K562 (cell line): ENCODE results near the gene CWC22. TPM values are rescaled to one million over a fixed set of nuclear protein-coding genes. Genes with fewer than 3 reads are reported as not detected.

ENCODE experiments used
- ATAC-seq: fragments of 200-7000 bp; cut with Tn5 transposase; 3 replicates; pipeline ENCODE4 v1.9.1; 2020; ENCODE audit warnings: moderate library complexity
- BruUV-seq: library from RNA; stranded (reverse); fragments of 400-500 nt; replicated peaks from 2 replicates; lab custom pipeline; 2021; lab: Mats Ljungman, UMichigan
- CTCF ChIA-PET: fragments of 300-600 bp; formaldehyde crosslinking; extraction: SDS; loops from one replicate; lab custom pipeline; 2021; ENCODE audit warnings: low intra/inter-chr PET ratio; lab: Yijun Ruan, JAX
- POLR2A ChIA-PET: fragments of 300-600, 350-650 bp; sonication (Branson Sonifier 250); formaldehyde crosslinking; extraction: SDS; loops from one replicate; lab custom pipeline; 2021; ENCODE audit warnings: antibody characterized with exemption, inconsistent platforms; lab: Yijun Ruan, JAX
- DNase-seq, 4 experiments: peaks; one replicate each; pipeline versions ENCODE4 v3.0.0 to v3.0.0-alpha.2; 2011 to 2018; ENCODE audit warnings: low spot score in 3 of 4, mixed read lengths in 3 of 4; ENCODE audit errors: extremely low read depth in 1 of 4
- FAIRE-seq: peaks from 2 replicates; lab custom pipeline; 2011; peaks lifted over from hg19 to GRCh38; lab: Jason Lieb, UNC
- H2AFZ ChIP-seq: 2 replicates; pipeline ENCODE4 v1.6.0; 2011; ENCODE audit warnings: low read depth, low read length, control low read depth, inconsistent platforms
- H3K27ac ChIP-seq: fragments of 200-600 bp; 3 replicates; pipeline ENCODE4 v1.8.0; 2011; ENCODE audit warnings: low read depth, mild to moderate bottlenecking, control low read depth, inconsistent platforms, low read length, moderate library complexity, mixed read lengths; ENCODE audit errors: extremely low read depth
- H3K27me3 ChIP-seq, 2 experiments: fragments of 300-600 bp in 1 of 2; 2 replicates in 1 of 2; 3 replicates in 1 of 2; pipeline versions ENCODE4 v1.6.0 to v1.8.0; 2011; ENCODE audit warnings: inconsistent platforms in 2 of 2, low read length in 2 of 2, mild to moderate bottlenecking in 1 of 2, mixed read lengths in 1 of 2, moderate library complexity in 1 of 2; ENCODE audit not compliant: control insufficient read depth in 2 of 2, insufficient read depth in 2 of 2
- H3K36me3 ChIP-seq: fragments of 300-600 bp; 3 replicates; pipeline ENCODE4 v1.8.0; 2011; ENCODE audit warnings: mild to moderate bottlenecking, low read length, inconsistent platforms; ENCODE audit not compliant: control insufficient read depth, insufficient read depth
- H3K4me1 ChIP-seq, 2 experiments: fragments of 200-600 bp in 1 of 2; replicated peaks in 1 of 2; 2 replicates in 1 of 2; 3 replicates in 1 of 2; pipeline versions ENCODE4 v1.5.1 to v1.8.0; 2011; ENCODE audit warnings: inconsistent platforms in 2 of 2, low read length in 2 of 2, mild to moderate bottlenecking in 1 of 2, mixed read lengths in 1 of 2, moderate library complexity in 1 of 2; ENCODE audit not compliant: control insufficient read depth in 2 of 2, insufficient read depth in 2 of 2
- H3K4me2 ChIP-seq: 2 replicates; pipeline ENCODE4 v1.6.1; 2011; ENCODE audit warnings: low read length, control low read depth, inconsistent platforms, mixed read lengths; ENCODE audit not compliant: insufficient read depth
- H3K4me3 ChIP-seq: fragments of 200-600 bp; sonication (generic), shearing (Covaris generic); 2 replicates; pipeline ENCODE4 v1.5.1; 2016; ENCODE audit warnings: control low read depth, inconsistent platforms
- H3K79me2 ChIP-seq: fragments of 200-600 bp; 3 replicates; pipeline ENCODE4 v1.8.0; 2011; ENCODE audit warnings: low read length, inconsistent platforms; ENCODE audit not compliant: control insufficient read depth, insufficient read depth
- H3K9ac ChIP-seq, 2 experiments: 2 replicates each; pipeline versions ENCODE4 v1.6.0 to v1.6.1; 2011; ENCODE audit warnings: low read depth in 2 of 2, low read length in 2 of 2, control low read depth in 1 of 2, inconsistent platforms in 1 of 2, mild to moderate bottlenecking in 1 of 2, mixed read lengths in 1 of 2; ENCODE audit not compliant: insufficient read depth in 1 of 2
- H3K9me1 ChIP-seq: one replicate; pipeline ENCODE4 v1.6.0; 2011; ENCODE audit warnings: inconsistent platforms, mild to moderate bottlenecking, low read length, moderate library complexity; ENCODE audit not compliant: control insufficient read depth, insufficient read depth
- H3K9me3 ChIP-seq: replicated peaks from 2 replicates; pipeline ENCODE4 v1.5.1; 2011; ENCODE audit warnings: low read depth, low read length, inconsistent platforms; ENCODE audit not compliant: control insufficient read depth, insufficient read depth
- H4K20me1 ChIP-seq: replicated peaks from 2 replicates; pipeline ENCODE4 v1.6.1; 2011; ENCODE audit warnings: low read length, inconsistent platforms, mixed read lengths; ENCODE audit not compliant: control insufficient read depth, insufficient read depth
- CAMTA2 ChIP-seq: fragments of 250-450 bp; sonication (Bioruptor Pico); conservative IDR thresholded peaks from 2 replicates; pipeline ENCODE4 v1.5.1; 2022
- CEBPB ChIP-seq: fragments of 450-650 bp; IDR thresholded peaks from 2 replicates; pipeline ENCODE4 v1.6.1; 2016; ENCODE audit warnings: missing genetic modification characterization, missing compliant biosample characterization
- CEBPG ChIP-seq, 3 experiments: fragments of 200-800 bp in 1 of 3; sonication (Bioruptor generic) in 1 of 3; sonication (generic) in 1 of 3; formaldehyde crosslinking in 1 of 3; IDR thresholded peaks in 2 of 3; conservative IDR thresholded peaks in 1 of 3; 2 replicates each; pipeline versions ENCODE4 v1.6.1 to v1.8.0; 2016 to 2022; ENCODE audit warnings: missing compliant biosample characterization in 2 of 3, missing genetic modification characterization in 2 of 3, mild to moderate bottlenecking in 1 of 3, missing genetic modification reagents in 1 of 3
- ZNF589 ChIP-seq: fragments of 200-800 bp; sonication (Bioruptor generic); IDR thresholded peaks from 2 replicates; pipeline ENCODE4 v1.6.1; 2016; ENCODE audit warnings: low read depth, missing genetic modification characterization, missing compliant biosample characterization
- WGBS: fragments of 100-300 bp; shearing (Covaris generic); methylation state at CpG from one replicate; pipeline ENCODE4 v1.1.6; 2016; ENCODE audit warnings: low coverage, mixed read lengths; ENCODE audit not compliant: insufficient coverage; ENCODE audit errors: missing lambda C conversion rate; 5-methylcytosine and 5-hydroxymethylcytosine counted together
- in situ Hi-C: fragments of 300-500 bp; cut with MboI; formaldehyde crosslinking; loops from 4 replicates; pipeline ENCODE4 v1.15.0; 2018; ENCODE audit warnings: inconsistent platforms, mixed read lengths
- intact Hi-C: fragments of 100-400 bp; cut with micrococcal nuclease; formaldehyde crosslinking; loops from 2 replicates; pipeline ENCODE4 v1.14.2; 2022
- polyA plus RNA-seq, 8 experiments: library from polyadenylated mRNA; depleted of rRNA in 4 of 8; stranded (reverse) in 5 of 8; unstranded in 3 of 8; fragments of >200 nt; fragmentation: Nextera tagmentation in 2 of 8; fragmentation: Illumina TruSeq in 1 of 8; extraction: Ambion mirVana in 2 of 8; extraction: Trizol in 1 of 8; gene quantifications; 2 replicates each; pipeline versions ENCODE4 v1.2.1 to v1.2.3, GENCODE V29; 2011 to 2014; ENCODE audit warnings: inconsistent platforms in 1 of 8, missing spikeins in 1 of 8
- total RNA-seq, 7 experiments: library from RNA; depleted of rRNA in 6 of 7; stranded (reverse); fragments of >200 nt in 6 of 7; fragmentation: Illumina TruSeq in 2 of 7; extraction: Trizol in 2 of 7; gene quantifications; 2 replicates each; pipeline versions ENCODE4 v1.2.1 to v1.2.3, GENCODE V29; 2011 to 2021; ENCODE audit warnings: low replicate concordance in 1 of 7

CWC22 gene
- total and polyA plus RNA-seq, 9 of the 15 experiments (the other 6 are each of a cell fraction or from before 2014, with no cell fraction given) = 14.5 to 54.2 (median 36.7) TPM

- no peaks in the 10 kb centered on the region for H3K4me1 ChIP-seq
- H3K79me2 ChIP-seq = no peaks in the 10 kb centered on the region
- ATAC-seq (no peak), DNase-seq (no peak), FAIRE-seq (no peak)
- ChIA-PET POLR2A (no interaction called here), CTCF (no interaction called here)
- in situ Hi-C loops = no loop called here
- TF ChIP-seq CEBPG (CRISPR knock-in tag; IDR thresholded peaks at IDR 0.05) (no peak), CEBPG (tag; conservative IDR thresholded peaks at IDR 0.05 in 1 of 2, IDR thresholded peaks at IDR 0.05 in 1 of 2) (0 out of 4 replicates have a peak, but pooled peaks of 1 of the 2 experiments have one; percentile 30), ZNF589 (CRISPR knock-in tag) (no peak), CEBPB (0 out of 2 replicates have a peak, but pooled peaks have one; percentile 36), CAMTA2 (CRISPR knock-in tag) (no peak)
- no peaks in the 10 kb centered on the region for H3K36me3 ChIP-seq
- H3K9me3 ChIP-seq = no peaks in the 10 kb centered on the region
- no peaks in the 10 kb centered on the region for H3K27me3 ChIP-seq
- intact Hi-C loops = no loop called here
- BruUV-seq = no TSS peak
- WGBS = 4% methylated on average over 1 of the region's 1 CpG
- no peaks in the 10 kb centered on the region for H4K20me1 ChIP-seq
- no peak overlapping the region for H3K4me3 ChIP-seq
- H3K9ac ChIP-seq = no peak overlapping the region
- H3K9me1 ChIP-seq = no peaks in the 10 kb centered on the region
- H2AFZ ChIP-seq = no peak overlapping the region
- H3K4me2 ChIP-seq = no peak overlapping the region
- no peak overlapping the region for H3K27ac ChIP-seq
Measured at GRCh38 chr2:180040146-180040925, 33.2 kb upstream of the CWC22 start.
